ENCODE measurements around the gene ATP8A1.
"Not testable (repeated sequence)": the region's sequence is repeated elsewhere in the genome, so short reads cannot be mapped to it uniquely, and the experiment has no call there.

ATP8A1 gene

DNA sequence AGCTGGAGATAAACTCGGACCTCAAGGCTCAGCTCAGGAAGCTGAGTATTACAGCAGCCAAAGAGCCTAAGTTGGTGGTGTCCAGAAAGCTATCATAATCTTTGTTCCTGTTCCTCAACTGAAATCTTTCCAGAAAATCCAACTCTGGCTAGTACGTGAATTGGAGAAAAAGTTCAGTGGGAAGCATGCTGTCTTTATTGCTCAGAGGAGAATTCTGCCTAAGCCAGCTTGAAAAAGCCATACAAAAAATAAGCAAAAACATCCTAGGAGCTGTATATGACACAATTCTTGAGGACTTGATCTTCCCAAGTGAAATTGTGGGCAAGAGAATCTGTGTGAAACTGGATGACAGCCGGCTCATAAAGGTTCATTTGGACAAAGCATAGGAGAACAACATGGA, 185.0 kb downstream of the ATP8A1 start:
- Mint-ChIP-seq H3K4me3 (no peak overlapping the region), H3K4me1 (no peaks in the 10 kb centered on the region), H3K9me3 (no peaks in the 10 kb centered on the region), H3K27ac (peak overlapping the region; percentile 40), H3K36me3 (peaks cover 41% of the 10 kb centered on the region)
- DNase-seq (ENCODE audit: low spot score in 2 of 2) (no peak), ATAC-seq (no peak)

GRCh38 chr4:42470023-42470422, 186.9 kb downstream of the ATP8A1 start:
- DNase-seq (ENCODE audit: low spot score in 2 of 2) (no peak), ATAC-seq (no peak)
- no peaks in the 10 kb centered on the region for H3K4me1 Mint-ChIP-seq
- no peak overlapping the region for H3K27ac Mint-ChIP-seq
- H3K36me3 Mint-ChIP-seq: peaks cover 37% of the 10 kb centered on the region
- no peaks in the 10 kb centered on the region for H3K9me3 Mint-ChIP-seq
- H3K4me3 Mint-ChIP-seq: no peak overlapping the region

DNA sequence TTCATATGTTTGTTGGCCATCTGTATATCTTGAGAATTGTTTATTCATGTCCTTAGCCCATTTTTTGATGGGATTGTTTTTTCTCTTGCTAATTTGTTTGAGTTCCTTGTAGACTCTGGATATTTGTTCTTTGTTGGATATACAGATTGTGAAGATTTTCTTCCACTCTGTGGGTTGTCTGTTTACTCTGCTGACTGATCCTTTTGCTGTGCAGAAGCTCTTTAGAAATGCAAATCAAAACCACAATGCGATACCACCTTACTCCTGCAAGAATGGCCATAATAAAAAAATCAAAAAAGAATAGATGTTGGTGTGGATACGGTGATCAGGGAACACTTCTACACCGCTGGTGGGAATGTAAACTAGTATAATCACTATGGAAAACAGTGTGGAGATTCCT, 189.1 kb downstream of the ATP8A1 start:
- not testable (repeated sequence) for H3K4me1 Mint-ChIP-seq; H3K27ac Mint-ChIP-seq; H3K4me3 Mint-ChIP-seq; DNase-seq (ENCODE audit: low spot score in 2 of 2); ATAC-seq; H3K9me3 Mint-ChIP-seq
- peaks cover 53% of the 10 kb centered on the region for H3K36me3 Mint-ChIP-seq

- Mint-ChIP-seq H3K36me3 (peaks cover 59% of the 10 kb centered on the region), H3K4me1 (peaks cover 9% of the 10 kb centered on the region), H3K4me3 (no peak overlapping the region), H3K9me3 (no peaks in the 10 kb centered on the region), H3K27ac (no peak overlapping the region)
- ATAC-seq (no peak), DNase-seq (ENCODE audit: low spot score in 2 of 2) (no peak)
These were observed 190.5 kb downstream of the ATP8A1 start for GRCh38 chr4:42466273-42466844.

GRCh38 chr4:42464550-42465094, 192.3 kb downstream of the ATP8A1 start:
- H3K27ac Mint-ChIP-seq: no peak overlapping the region
- no peak overlapping the region for H3K4me3 Mint-ChIP-seq
- H3K36me3 Mint-ChIP-seq: peaks cover 74% of the 10 kb centered on the region

DNA sequence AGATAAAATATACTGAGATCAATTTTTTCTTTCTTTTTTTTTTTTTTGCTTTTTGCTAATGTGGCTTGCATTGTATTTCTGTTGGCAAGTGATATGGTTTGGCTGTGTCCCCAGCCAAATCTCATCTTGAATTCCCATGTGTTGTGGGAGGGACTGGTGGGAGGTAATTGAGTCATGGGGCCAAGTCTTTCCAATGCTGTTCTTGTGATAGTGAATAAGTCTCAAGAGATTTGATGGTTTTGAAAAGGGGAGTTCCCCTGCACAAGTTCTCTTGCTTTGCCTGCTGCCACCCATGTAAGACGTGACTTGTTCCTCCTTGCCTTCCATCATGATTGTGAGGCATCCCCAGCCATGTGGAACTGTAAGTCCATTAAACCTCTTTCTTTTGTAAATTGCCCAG, 195.7 kb downstream of the ATP8A1 start:
- Mint-ChIP-seq H3K36me3 (peaks cover 88% of the 10 kb centered on the region), H3K4me1 (peaks cover 12% of the 10 kb centered on the region)
- not testable (repeated sequence) for DNase-seq (ENCODE audit: low spot score in 2 of 2); H3K9me3 Mint-ChIP-seq; ATAC-seq; H3K4me3 Mint-ChIP-seq; H3K27ac Mint-ChIP-seq

More at GRCh38 chr4:42464550-42465094, 192.3 kb downstream of the ATP8A1 start:
- ATAC-seq: no peak
- H3K4me1 Mint-ChIP-seq: peaks cover 12% of the 10 kb centered on the region
- no peaks in the 10 kb centered on the region for H3K9me3 Mint-ChIP-seq
- no peak for DNase-seq (ENCODE audit: low spot score in 2 of 2)

DNA sequence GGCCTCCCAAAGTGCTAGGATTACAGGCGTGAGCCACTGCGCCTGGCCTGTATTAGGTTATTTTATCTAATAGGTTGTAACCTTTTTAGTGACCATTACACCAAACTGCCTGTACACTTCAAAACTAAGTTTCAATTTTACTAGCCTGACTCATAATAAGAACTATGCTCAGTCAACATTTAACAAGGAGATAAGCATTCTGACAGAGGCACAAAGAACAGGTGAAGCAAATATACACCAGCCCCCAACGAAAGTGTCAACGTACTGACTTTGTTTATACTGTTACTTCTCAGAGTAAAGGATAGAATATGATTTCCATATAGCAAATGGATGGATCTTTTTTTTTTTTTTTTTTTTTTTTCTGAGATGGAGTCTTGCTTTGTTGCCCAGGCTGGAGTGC, 196.9 kb downstream of the ATP8A1 start:
- no peak overlapping the region for H3K4me3 Mint-ChIP-seq
- DNase-seq (ENCODE audit: low spot score in 2 of 2) (no peak), ATAC-seq (peak; percentile 84)
- peaks cover 12% of the 10 kb centered on the region for H3K4me1 Mint-ChIP-seq
- H3K36me3 Mint-ChIP-seq: peaks cover 88% of the 10 kb centered on the region
- H3K27ac Mint-ChIP-seq: no peak overlapping the region
- H3K9me3 Mint-ChIP-seq: no peaks in the 10 kb centered on the region

DNA sequence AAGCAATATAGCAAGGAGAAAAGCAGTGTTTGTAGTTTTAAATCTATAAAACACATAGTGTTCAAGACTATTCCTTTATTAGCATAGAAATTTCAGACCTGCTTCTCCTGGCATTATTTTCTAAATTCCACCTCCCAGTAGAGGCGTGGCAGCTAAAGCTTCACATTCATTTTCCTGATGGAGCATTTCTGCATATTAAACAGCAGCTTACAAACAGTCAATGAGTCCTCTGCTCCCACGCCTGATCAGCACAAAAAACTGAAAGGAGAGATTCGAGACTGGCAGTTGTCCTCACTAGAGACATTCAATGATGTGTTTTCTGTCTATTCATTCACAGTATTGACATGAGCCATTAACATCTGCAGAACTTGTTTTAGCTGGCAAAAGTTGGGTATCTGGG, 198.2 kb downstream of the ATP8A1 start:
- DNase-seq (ENCODE audit: low spot score in 2 of 2) (no peak), ATAC-seq (no peak)
- no peaks in the 10 kb centered on the region for H3K9me3 Mint-ChIP-seq
- no peak overlapping the region for H3K4me3 Mint-ChIP-seq
- no peak overlapping the region for H3K27ac Mint-ChIP-seq
- peaks cover 82% of the 10 kb centered on the region for H3K36me3 Mint-ChIP-seq
- H3K4me1 Mint-ChIP-seq: peaks cover 12% of the 10 kb centered on the region

- Mint-ChIP-seq H3K27ac (no peak overlapping the region), H3K36me3 (peaks cover 75% of the 10 kb centered on the region), H3K4me3 (no peak overlapping the region), H3K9me3 (no peaks in the 10 kb centered on the region), H3K4me1 (no peaks in the 10 kb centered on the region)
- DNase-seq (ENCODE audit: low spot score in 2 of 2) (no peak), ATAC-seq (no peak)
These were observed 202.0 kb downstream of the ATP8A1 start for GRCh38 chr4:42454755-42455420.

- Mint-ChIP-seq H3K36me3 (peaks cover 78% of the 10 kb centered on the region), H3K4me3 (no peak overlapping the region), H3K27ac (no peak overlapping the region), H3K4me1 (no peaks in the 10 kb centered on the region), H3K9me3 (no peaks in the 10 kb centered on the region)
- no peak for DNase-seq (ENCODE audit: low spot score in 2 of 2)
- no peak for ATAC-seq
These were observed 203.3 kb downstream of the ATP8A1 start for GRCh38 chr4:42453612-42454011.

DNA sequence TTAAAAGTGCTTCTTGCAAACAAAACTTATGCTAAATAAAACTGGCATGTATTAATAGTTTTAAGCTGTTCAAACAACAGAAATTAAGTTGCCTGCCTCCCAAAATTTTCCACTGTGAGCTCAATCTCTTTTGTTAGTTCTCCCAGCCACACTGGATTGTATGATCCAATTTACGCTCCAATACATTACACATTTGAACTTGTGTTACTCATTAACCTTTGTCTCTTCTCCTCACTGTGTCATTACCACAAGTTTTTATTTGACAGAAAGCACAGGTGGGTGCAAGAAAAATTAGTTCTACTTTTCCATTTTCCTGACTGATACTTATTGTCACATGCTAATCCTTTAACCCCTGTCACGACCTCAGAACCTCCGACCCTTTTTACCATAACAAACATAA, 204.1 kb downstream of the ATP8A1 start:
- DNase-seq (ENCODE audit: low spot score in 2 of 2) (no peak), ATAC-seq (no peak)
- Mint-ChIP-seq H3K4me1 (no peaks in the 10 kb centered on the region), H3K9me3 (no peaks in the 10 kb centered on the region), H3K4me3 (no peak overlapping the region), H3K36me3 (peaks cover 74% of the 10 kb centered on the region), H3K27ac (no peak overlapping the region)

- H3K9me3 Mint-ChIP-seq: no peaks in the 10 kb centered on the region
These were observed 210.1 kb downstream of the ATP8A1 start for GRCh38 chr4:42446823-42447222.

DNA sequence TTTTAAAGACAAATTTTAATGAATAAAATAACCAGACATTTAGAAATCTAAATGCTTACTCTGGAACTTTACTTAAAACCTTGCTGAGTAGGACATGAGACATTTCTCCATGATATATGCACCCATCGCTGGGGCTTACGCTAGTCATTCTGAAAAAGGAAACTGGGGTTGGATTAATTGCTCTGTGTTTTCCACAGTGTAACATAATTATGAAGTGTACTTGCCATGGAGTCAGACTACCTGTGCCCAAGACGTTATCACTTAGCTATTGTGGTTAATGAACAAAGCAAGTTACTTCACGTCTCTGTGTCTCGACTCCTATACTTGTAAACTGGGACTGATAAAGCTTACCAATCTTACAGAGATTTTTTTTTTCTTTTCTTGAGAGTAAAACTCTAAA, 211.9 kb downstream of the ATP8A1 start:
- H3K9me3 Mint-ChIP-seq: no peaks in the 10 kb centered on the region
- H3K4me1 Mint-ChIP-seq: no peaks in the 10 kb centered on the region
- ATAC-seq (peak; percentile 47), DNase-seq (ENCODE audit: low spot score in 2 of 2) (no peak)
- peaks cover 88% of the 10 kb centered on the region for H3K36me3 Mint-ChIP-seq
- H3K4me3 Mint-ChIP-seq: no peak overlapping the region
- H3K27ac Mint-ChIP-seq: no peak overlapping the region

More at GRCh38 chr4:42446823-42447222, 210.1 kb downstream of the ATP8A1 start:
- DNase-seq (ENCODE audit: low spot score in 2 of 2): no peak
- H3K4me3 Mint-ChIP-seq: no peak overlapping the region
- ATAC-seq: no peak
- no peaks in the 10 kb centered on the region for H3K4me1 Mint-ChIP-seq
- H3K27ac Mint-ChIP-seq: no peak overlapping the region
- H3K36me3 Mint-ChIP-seq: peaks cover 92% of the 10 kb centered on the region

GRCh38 chr4:42442601-42443000, 214.3 kb downstream of the ATP8A1 start:
- no peak overlapping the region for H3K4me3 Mint-ChIP-seq
- H3K27ac Mint-ChIP-seq: no peak overlapping the region
- no peaks in the 10 kb centered on the region for H3K4me1 Mint-ChIP-seq
- DNase-seq (ENCODE audit: low spot score in 2 of 2): no peak
- no peak for ATAC-seq
- peaks cover 94% of the 10 kb centered on the region for H3K36me3 Mint-ChIP-seq
- no peaks in the 10 kb centered on the region for H3K9me3 Mint-ChIP-seq

GRCh38 chr4:42440083-42440482, 216.8 kb downstream of the ATP8A1 start:
- peaks cover 92% of the 10 kb centered on the region for H3K36me3 Mint-ChIP-seq
- no peak overlapping the region for H3K27ac Mint-ChIP-seq
- no peaks in the 10 kb centered on the region for H3K9me3 Mint-ChIP-seq
- H3K4me3 Mint-ChIP-seq: no peak overlapping the region
- no peak for ATAC-seq
- no peaks in the 10 kb centered on the region for H3K4me1 Mint-ChIP-seq
- no peak for DNase-seq (ENCODE audit: low spot score in 2 of 2)

GRCh38 chr4:42436928-42437565, 219.9 kb downstream of the ATP8A1 start:
- Mint-ChIP-seq H3K4me1 (no peaks in the 10 kb centered on the region), H3K27ac (no peak overlapping the region), H3K9me3 (no peaks in the 10 kb centered on the region), H3K36me3 (peaks cover 87% of the 10 kb centered on the region), H3K4me3 (no peak overlapping the region)
- ATAC-seq (no peak), DNase-seq (ENCODE audit: low spot score in 2 of 2) (no peak)
